IMR-90 (cell line): ENCODE results near the gene AKAP6. TPM values are rescaled to one million over a fixed set of nuclear protein-coding genes. Genes with fewer than 3 reads are reported as not detected.

Experiments used
- ATAC-seq: fragments of 200-7000 bp; cut with Tn5 transposase; 2 replicates; pipeline ENCODE4 v1.9.1; 2020; ENCODE audit warnings: low read depth, mild to moderate bottlenecking, moderate library complexity
- BruUV-seq: library from RNA; stranded (reverse); fragments of 400-500 nt; replicated peaks from 2 replicates; lab custom pipeline; 2021; lab: Mats Ljungman, UMichigan
- CTCF ChIA-PET: fragments of 300-600 bp; formaldehyde crosslinking; extraction: SDS; loops from one replicate; lab custom pipeline; 2021; ENCODE audit warnings: antibody characterized with exemption; lab: Yijun Ruan, JAX
- POLR2A ChIA-PET: fragments of 300-600 bp; sonication (Branson Sonifier 250); formaldehyde crosslinking; loops from one replicate; lab custom pipeline; 2022; ENCODE audit warnings: antibody characterized with exemption; ENCODE audit not compliant: unreplicated experiment; lab: Charles Lee
- DNase-seq: peaks from one replicate; pipeline ENCODE4 v3.0.0; 2013
- H2AFZ ChIP-seq: replicated peaks from 2 replicates; pipeline ENCODE3; 2013; ENCODE audit warnings: low read length, mild to moderate bottlenecking; ENCODE audit not compliant: poor library complexity
- H2AK5ac ChIP-seq: 2 replicates; pipeline ENCODE4 v1.6.1; 2013; ENCODE audit warnings: low read depth, low read length, inconsistent platforms
- H2AK9ac ChIP-seq: replicated peaks from 2 replicates; pipeline ENCODE3; 2013; ENCODE audit warnings: mild to moderate bottlenecking, low read depth, low read length, moderate library complexity; ENCODE audit not compliant: poor library complexity
- H2BK120ac ChIP-seq: 2 replicates; pipeline ENCODE4 v1.6.1; 2013; ENCODE audit warnings: low read depth, low read length, inconsistent platforms
- H2BK15ac ChIP-seq: 3 replicates; pipeline ENCODE4 v1.6.1; 2013; ENCODE audit warnings: low read depth, low read length, inconsistent platforms
- H2BK20ac ChIP-seq: 2 replicates; pipeline ENCODE4 v1.6.1; 2013; ENCODE audit warnings: low read depth, mild to moderate bottlenecking, inconsistent platforms, low read length, moderate library complexity
- H2BK5ac ChIP-seq: 2 replicates; pipeline ENCODE4 v1.6.1; 2013; ENCODE audit warnings: mild to moderate bottlenecking, low read depth, low read length, inconsistent platforms; ENCODE audit not compliant: poor library complexity, severe bottlenecking
- H3K14ac ChIP-seq: replicated peaks from 2 replicates; pipeline ENCODE4 v1.6.1; 2013; ENCODE audit warnings: low read depth, low read length, inconsistent platforms
- H3K18ac ChIP-seq: 2 replicates; pipeline ENCODE4 v1.6.1; 2013; ENCODE audit warnings: low read depth, low read length, control low read depth
- H3K23ac ChIP-seq: 2 replicates; pipeline ENCODE4 v1.6.1; 2013; ENCODE audit warnings: low read depth, low read length, inconsistent platforms
- H3K27ac ChIP-seq: 2 replicates; pipeline ENCODE4 v1.5.1; 2013; ENCODE audit warnings: mild to moderate bottlenecking, control low read depth, low read length; ENCODE audit not compliant: insufficient read depth
- H3K27me3 ChIP-seq: 2 replicates; pipeline ENCODE4 v1.6.1; 2013; ENCODE audit warnings: low read length; ENCODE audit not compliant: control insufficient read depth, insufficient read depth
- H3K36me3 ChIP-seq: 2 replicates; pipeline ENCODE4 v1.6.1; 2013; ENCODE audit warnings: low read length, mixed read lengths; ENCODE audit not compliant: control insufficient read depth, insufficient read depth
- H3K4ac ChIP-seq: 2 replicates; pipeline ENCODE4 v1.6.1; 2013; ENCODE audit warnings: low read depth, low read length, inconsistent platforms
- H3K4me1 ChIP-seq: 2 replicates; pipeline ENCODE4 v1.6.1; 2013; ENCODE audit warnings: low read length, mixed read lengths; ENCODE audit not compliant: control insufficient read depth, insufficient read depth
- H3K4me2 ChIP-seq: 2 replicates; pipeline ENCODE4 v1.6.1; 2013; ENCODE audit warnings: low read depth, mild to moderate bottlenecking, control low read depth, low read length, moderate library complexity
- H3K4me3 ChIP-seq: 2 replicates; pipeline ENCODE4 v1.5.1; 2013; ENCODE audit warnings: low read depth, mild to moderate bottlenecking, control low read depth, low read length, moderate library complexity; ENCODE audit not compliant: insufficient read depth
- H3K56ac ChIP-seq: 2 replicates; pipeline ENCODE4 v1.6.1; 2013; ENCODE audit warnings: low read length, inconsistent platforms; ENCODE audit not compliant: insufficient read depth; ENCODE audit errors: extremely low read depth
- H3K79me1 ChIP-seq, 2 experiments: 2 replicates each; pipeline ENCODE4 v1.6.1; 2013; ENCODE audit warnings: low read length in 2 of 2, inconsistent platforms in 1 of 2, low read depth in 1 of 2
- H3K9ac ChIP-seq: 2 replicates; pipeline ENCODE4 v1.6.1; 2013; ENCODE audit warnings: low read depth, low read length, control low read depth
- H3K9me1 ChIP-seq: 2 replicates; pipeline ENCODE4 v1.6.1; 2013; ENCODE audit warnings: low read length, inconsistent platforms; ENCODE audit not compliant: insufficient read depth
- H3K9me3 ChIP-seq: 2 replicates; pipeline ENCODE4 v1.6.1; 2013; ENCODE audit warnings: low read length; ENCODE audit not compliant: control insufficient read depth, insufficient read depth
- H4K20me1 ChIP-seq: 2 replicates; pipeline ENCODE4 v1.6.1; 2013; ENCODE audit warnings: low read length, inconsistent platforms; ENCODE audit not compliant: insufficient read depth
- H4K5ac ChIP-seq: 2 replicates; pipeline ENCODE4 v1.6.1; 2013; ENCODE audit warnings: mild to moderate bottlenecking, low read depth, low read length, control low read depth
- H4K8ac ChIP-seq, 2 experiments: 2 replicates each; pipeline ENCODE4 v1.6.1; 2013; ENCODE audit warnings: low read depth in 2 of 2, low read length in 2 of 2, control low read depth in 1 of 2, inconsistent platforms in 1 of 2
- H4K91ac ChIP-seq: 2 replicates; pipeline ENCODE4 v1.6.1; 2013; ENCODE audit warnings: low read depth, low read length, inconsistent platforms; ENCODE audit not compliant: insufficient read depth
- CEBPB ChIP-seq: IDR thresholded peaks from 2 replicates; pipeline ENCODE4 v1.6.1; 2012; ENCODE audit warnings: low read depth, low read length, improper control_type of control experiment
- CHD1 ChIP-seq: IDR thresholded peaks from 2 replicates; pipeline ENCODE4 v1.6.1; 2012; ENCODE audit warnings: low read depth, low read length, improper control_type of control experiment
- WGBS, 2 experiments: methylation state at CpG; one replicate each; pipeline versions ENCODE4 v1.1.5 to v1.1.7; 2013; ENCODE audit warnings: missing lambda C conversion rate in 2 of 2; ENCODE audit not compliant: insufficient read length in 1 of 2; ENCODE audit errors: extremely low coverage in 2 of 2; 5-methylcytosine and 5-hydroxymethylcytosine counted together
- dilution Hi-C: fragments of 300-500 bp; cut with HindIII; formaldehyde crosslinking; loops from one replicate; pipeline ENCODE4 v1.14.3; 2018; ENCODE audit warnings: low sequenced_read_pairs; ENCODE audit not compliant: unreplicated experiment
- in situ Hi-C: fragments of 300-500 bp; cut with MboI; formaldehyde crosslinking; loops from 3 replicates; pipeline ENCODE4 v1.14.3; 2019; ENCODE audit warnings: low sequenced_read_pairs, inconsistent platforms, mixed read lengths
- intact Hi-C: fragments of 100-400 bp; cut with micrococcal nuclease; formaldehyde crosslinking; loops from 2 replicates; pipeline ENCODE4 v1.10.0; 2022
- polyA plus RNA-seq, 3 experiments: library from polyadenylated mRNA; depleted of rRNA; stranded (reverse); fragments of >200 nt; gene quantifications; 2 replicates each; pipeline ENCODE4 v1.2.3, GENCODE V29; 2012; ENCODE audit warnings: low replicate concordance in 1 of 3
- total RNA-seq: library from RNA; depleted of rRNA; stranded (reverse); fragments of >200 nt; gene quantifications from 2 replicates; pipeline ENCODE4 v1.2.3, GENCODE V29; 2012

Gene AKAP6
- total and polyA plus RNA-seq, 2 of the 4 experiments (the other 2 are of a cell fraction) = 0.22 to 1.6 TPM

- ChIA-PET POLR2A (interaction anchor here (0.5 kb wide), 1 partner anchor 27 kb away, joined by 3 read pairs; no protein-coding TSS in a partner anchor), CTCF (no interaction called here)
- no peaks in the 10 kb centered on the region for H3K9me1 ChIP-seq
- no peak overlapping the region for H3K18ac ChIP-seq
- H3K27me3 ChIP-seq = no peaks in the 10 kb centered on the region
- in situ Hi-C loops = no loop called here
- no peak overlapping the region for H4K91ac ChIP-seq
- no peak overlapping the region for H2AK9ac ChIP-seq
- H4K8ac ChIP-seq = no peak overlapping the region
- no peak overlapping the region for H3K56ac ChIP-seq
- DNase-seq (no peak), ATAC-seq (no peak)
- no peak overlapping the region for H3K4me2 ChIP-seq
- no peak overlapping the region for H3K4ac ChIP-seq
- no peaks in the 10 kb centered on the region for H3K4me1 ChIP-seq
- BruUV-seq = no TSS peak
- no peak overlapping the region for H3K14ac ChIP-seq
- 76% methylated on average over 3 of the region's 6 CpGs; no CpG with 5 or more reads in 1 of the 2 experiments for WGBS, 2 experiments
- H3K4me3 ChIP-seq = no peak overlapping the region
- H2BK5ac ChIP-seq = no peak overlapping the region
- no peak for TF ChIP-seq CEBPB
- no peak for TF ChIP-seq CHD1
- no peak overlapping the region for H3K27ac ChIP-seq
- no peak overlapping the region for H2AFZ ChIP-seq
- intact Hi-C loops = no loop called here
- H2BK120ac ChIP-seq = no peak overlapping the region
- H3K23ac ChIP-seq = no peak overlapping the region
- no peaks in the 10 kb centered on the region for H3K79me1 ChIP-seq
- no peaks in the 10 kb centered on the region for H4K20me1 ChIP-seq
- H2BK20ac ChIP-seq = no peak overlapping the region
- no peak overlapping the region for H4K5ac ChIP-seq
- no peak overlapping the region for H2BK15ac ChIP-seq
- no peaks in the 10 kb centered on the region for H3K36me3 ChIP-seq
- H3K9ac ChIP-seq = no peak overlapping the region
- no peaks in the 10 kb centered on the region for H3K9me3 ChIP-seq
- no peak overlapping the region for H2AK5ac ChIP-seq
- dilution Hi-C loops = no loop called here
These were observed 332.1 kb downstream of the AKAP6 start for GRCh38 chr14:32661216-32661615.
